HG03039 (cell line): ENCODE data around the gene ETV7.
"Not testable (repeated sequence)": the region's sequence is repeated elsewhere in the genome, so short reads cannot be mapped to it uniquely, and the experiment has no call there.

Experiments
- ATAC-seq: cut with Tn5 transposase; IDR thresholded peaks from one replicate; pipeline ENCODE4 v1.9.1; 2021; ENCODE audit warnings: mild to moderate bottlenecking, moderate library complexity; ENCODE audit not compliant: unreplicated experiment

Gene ETV7

GRCh38 chr6:36364669-36365479 lies 22.6 kb downstream of the ETV7 start:
- no peak for ATAC-seq

GRCh38 chr6:36364061-36364635 lies 23.3 kb downstream of the ETV7 start:
- not testable (repeated sequence) for ATAC-seq

- ATAC-seq, result not testable (repeated sequence)
Measured at GRCh38 chr6:36363371-36363752, 24.1 kb downstream of the ETV7 start.

DNA sequence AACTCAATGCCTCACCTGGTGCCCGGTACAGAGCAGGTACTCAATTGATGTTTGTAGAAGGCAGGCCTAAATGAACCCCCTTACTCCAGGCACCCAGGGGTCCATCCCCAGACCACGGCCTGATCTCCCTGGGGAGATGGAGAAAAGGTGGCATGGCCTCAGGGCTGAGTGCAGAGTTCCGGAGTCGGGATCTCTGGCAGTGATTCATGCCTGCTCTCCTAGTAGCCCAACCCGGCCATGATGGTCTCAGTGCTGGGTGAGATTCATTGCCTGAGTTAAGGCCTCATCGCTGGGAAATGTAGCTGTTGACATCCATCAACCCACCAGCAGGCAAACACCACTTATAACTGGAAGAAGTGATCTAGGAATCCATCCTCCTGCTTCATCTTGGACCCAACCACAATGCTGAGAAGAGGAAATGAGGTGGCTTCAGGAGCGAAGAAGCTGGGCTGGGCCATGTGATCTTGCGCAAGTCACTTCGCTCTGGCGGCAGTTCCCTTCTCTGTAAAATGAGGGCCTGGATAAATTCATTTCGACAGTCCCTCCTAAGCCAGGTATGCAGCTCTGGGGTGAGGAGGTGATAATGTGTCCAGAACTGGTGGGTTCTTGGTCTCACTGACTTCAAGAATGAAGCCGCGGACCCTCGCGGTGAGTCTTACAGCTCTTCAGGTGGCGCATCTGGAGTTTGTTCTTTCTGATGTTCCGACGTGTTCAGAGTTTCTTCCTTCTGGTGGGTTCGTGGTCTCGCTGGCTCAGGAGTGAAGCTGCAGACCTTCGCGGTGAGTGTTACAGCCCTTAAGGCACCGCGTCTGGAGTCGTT lies 24.7 kb downstream of the ETV7 start:
- no peak for ATAC-seq

DNA sequence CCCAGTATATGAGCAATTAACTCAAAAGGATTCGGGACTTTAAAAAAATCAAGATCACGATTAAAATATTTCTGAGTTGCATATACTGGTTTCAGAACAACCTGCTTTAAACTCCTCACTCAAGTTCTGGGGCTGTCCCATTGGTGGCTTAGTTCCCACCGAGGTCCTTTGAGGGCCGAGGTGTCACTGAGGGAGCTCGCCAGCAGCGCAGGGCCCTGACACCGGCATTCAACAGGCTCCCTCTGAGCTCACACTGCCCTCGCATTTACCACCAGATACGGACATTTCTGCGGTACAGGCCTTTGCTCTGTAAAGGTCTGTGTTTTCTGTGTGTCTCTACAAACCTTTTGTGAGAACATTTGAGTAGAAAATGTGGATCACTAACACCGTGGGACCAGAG lies 26.4 kb downstream of the ETV7 start:
- ATAC-seq, result no peak

GRCh38 chr6:36360241-36361054 lies 27.0 kb downstream of the ETV7 start:
- no peak for ATAC-seq

- no peak for ATAC-seq
Measured at GRCh38 chr6:36358226-36358915, 29.1 kb downstream of the ETV7 start.

DNA sequence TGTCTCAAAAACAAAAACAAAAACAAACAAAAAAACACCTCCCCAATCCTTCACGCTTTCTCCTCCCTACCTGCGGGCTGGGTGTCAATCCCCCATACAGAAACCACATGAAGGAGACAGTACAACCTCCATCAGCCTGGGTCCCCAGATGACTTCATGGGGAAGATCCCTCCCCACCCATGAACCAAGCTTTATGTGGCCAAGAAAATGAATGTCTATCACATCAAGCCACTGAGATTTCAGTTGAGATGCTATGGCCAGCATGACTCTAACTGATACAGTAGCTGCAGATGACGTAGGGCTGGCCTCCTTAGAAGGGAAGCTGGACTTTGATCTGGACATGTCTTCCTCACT lies 29.6 kb downstream of the ETV7 start:
- ATAC-seq, result no peak

DNA sequence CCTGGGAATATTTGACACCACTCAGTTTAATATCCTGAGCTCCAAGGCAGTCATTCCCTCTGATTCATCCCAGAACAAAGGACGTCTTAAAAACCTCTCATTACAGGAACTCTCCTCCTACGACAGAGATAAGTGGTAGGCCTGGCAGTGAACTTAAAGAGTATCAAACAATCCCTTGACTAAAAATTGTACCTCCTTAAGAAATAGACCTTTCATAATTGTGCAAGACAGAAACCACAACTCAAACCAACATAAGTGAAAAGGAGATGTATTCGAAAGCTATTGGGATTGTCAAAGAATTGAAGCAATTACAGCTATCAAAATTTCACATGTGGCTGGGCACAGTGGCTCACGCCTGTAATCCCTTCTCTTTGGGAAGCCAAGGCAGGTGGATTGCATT lies 31.6 kb downstream of the ETV7 start:
- ATAC-seq, result no peak

- no peak for ATAC-seq
Measured at GRCh38 chr6:36353411-36353915, 34.0 kb downstream of the ETV7 start.

- ATAC-seq, result no peak
Measured at GRCh38 chr6:36352477-36353157, 34.9 kb downstream of the ETV7 start.

DNA sequence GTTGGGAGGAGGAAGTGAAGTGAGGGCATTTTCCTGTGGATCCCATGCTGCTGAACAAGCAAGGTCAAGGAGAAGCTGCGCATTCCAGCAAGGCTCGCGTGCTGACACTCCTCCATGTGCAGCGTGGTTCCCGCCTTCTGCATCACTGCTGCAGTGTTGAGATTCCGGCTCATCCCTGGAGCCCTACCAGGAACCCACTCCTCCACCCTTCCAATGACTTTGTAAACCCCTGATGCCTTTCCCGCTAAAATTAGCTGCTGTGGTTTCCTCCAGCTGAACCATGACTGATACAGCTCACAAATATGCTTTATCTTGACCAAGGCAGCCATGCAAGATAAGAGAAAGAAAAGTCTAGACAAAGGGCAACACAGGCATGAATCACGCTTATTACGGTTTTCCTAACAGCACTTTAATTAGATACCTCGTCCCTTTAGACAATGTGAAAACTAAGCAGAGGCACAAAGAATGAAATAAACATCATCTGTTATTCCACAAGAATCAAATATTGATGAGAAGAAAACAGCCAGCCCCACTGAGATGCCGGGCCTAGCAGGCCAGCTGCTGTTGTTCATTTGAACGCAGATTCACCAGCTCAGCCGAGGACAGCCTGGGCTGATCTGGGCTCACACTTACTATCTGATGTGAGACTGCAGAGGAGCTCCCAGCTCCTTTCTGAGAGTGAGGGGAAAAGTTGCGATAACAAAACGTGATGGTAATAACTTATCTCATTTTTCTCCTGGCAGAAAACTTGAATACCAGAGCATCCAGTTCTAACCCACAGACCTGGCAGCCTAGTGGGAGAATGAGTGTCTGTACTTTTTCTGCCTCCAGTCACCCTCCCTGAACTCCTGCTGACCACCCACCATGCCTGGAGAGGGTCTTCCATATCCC lies 36.5 kb downstream of the ETV7 start:
- no peak for ATAC-seq

- ATAC-seq, result no peak
Measured at GRCh38 chr6:36350082-36350481, 37.4 kb downstream of the ETV7 start.

DNA sequence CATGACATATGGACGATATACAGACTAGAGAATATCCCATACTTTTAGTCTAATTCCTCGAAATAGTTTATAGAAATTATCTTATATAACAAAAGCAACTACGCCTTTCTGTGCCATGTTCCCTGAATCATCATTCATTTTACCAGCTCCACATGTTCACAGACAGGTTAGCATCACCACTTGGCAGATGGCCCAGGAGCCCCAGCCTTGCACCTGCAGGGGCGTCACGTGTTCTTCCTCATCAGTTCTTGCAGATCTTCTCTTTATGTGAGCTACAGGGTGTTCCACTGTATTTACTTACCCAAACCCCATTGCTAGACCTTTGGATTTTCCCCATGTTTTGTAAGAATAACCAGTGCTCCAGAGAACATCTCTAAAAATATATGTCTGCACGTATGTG lies 38.2 kb downstream of the ETV7 start:
- ATAC-seq, result no peak

DNA sequence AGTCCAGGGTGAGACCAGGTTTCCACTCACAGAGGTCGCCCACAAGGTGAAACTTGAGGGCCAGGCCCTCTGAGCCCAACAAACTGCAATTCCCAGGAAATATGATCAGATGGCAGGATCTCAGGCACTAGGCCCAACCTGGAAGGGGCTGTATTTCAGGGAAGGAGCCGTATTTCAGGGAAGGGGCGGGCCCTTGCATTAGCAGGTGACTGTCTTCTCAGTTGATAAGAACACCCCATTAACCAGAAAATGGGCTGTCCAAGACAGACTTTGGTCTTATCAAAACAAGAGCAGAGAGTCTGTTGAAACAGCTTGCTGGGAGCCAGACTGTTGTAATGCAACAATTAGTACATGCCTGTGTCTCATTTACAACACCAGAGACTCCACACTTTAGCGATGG lies 39.8 kb downstream of the ETV7 start:
- no peak for ATAC-seq

GRCh38 chr6:36346486-36347273 lies 40.8 kb downstream of the ETV7 start:
- no peak for ATAC-seq

- no peak for ATAC-seq
Measured at GRCh38 chr6:36345681-36346466, 41.6 kb downstream of the ETV7 start.
